ENCODE measurements around the gene BBS1. TPM values are rescaled to one million over a fixed set of nuclear protein-coding genes. Genes with fewer than 3 reads are reported as not detected.
"Not testable (repeated sequence)": the region's sequence is repeated elsewhere in the genome, so short reads cannot be mapped to it uniquely, and the experiment has no call there.

BBS1 gene
- total and polyA plus RNA-seq, 2 donors = 11.0 to 14.1 TPM

- Histone ChIP-seq H3K27ac (ENCODE audit: low read depth in 1 of 2, low read length in 1 of 2) (no peak overlapping the region), H3K4me3 (ENCODE audit: low read length in 2 of 2) (no peak overlapping the region), H3K36me3 (ENCODE audit: control insufficient read depth in 2 of 2, insufficient read depth in 2 of 2, low read length in 1 of 2) (peaks cover 9 to 23% of the 10 kb centered on the region in 2 donors), H3K27me3 (ENCODE audit: control insufficient read depth in 2 of 2, insufficient read depth in 1 of 2, low read length in 1 of 2) (no peaks in the 10 kb centered on the region), H3K9me3 (ENCODE audit: control insufficient read depth in 2 of 2, insufficient read depth in 1 of 2, low read length in 1 of 2) (no peaks in the 10 kb centered on the region), H3K4me1 (ENCODE audit: control insufficient read depth in 2 of 2, insufficient read depth in 2 of 2, low read length in 2 of 2) (no peaks in the 10 kb centered on the region)
- WGBS = 94% methylated on average over 10 of the region's 10 CpGs
- no peak for DNase-seq (ENCODE audit: low read depth in 6 of 9, low spot score in 9 of 9)
These were observed 20.7 kb downstream of the BBS1 start for GRCh38 chr11:66530927-66531709.

GRCh38 chr11:66531841-66532240, 21.4 kb downstream of the BBS1 start:
- no peak for DNase-seq (ENCODE audit: low read depth in 6 of 9, low spot score in 9 of 9)
- H3K27me3 ChIP-seq (ENCODE audit: control insufficient read depth in 2 of 2, insufficient read depth in 1 of 2, low read length in 1 of 2) = no peaks in the 10 kb centered on the region
- no peak overlapping the region for H3K27ac ChIP-seq (ENCODE audit: low read depth in 1 of 2, low read length in 1 of 2)
- H3K36me3 ChIP-seq (ENCODE audit: control insufficient read depth in 2 of 2, insufficient read depth in 2 of 2, low read length in 1 of 2) = peaks cover 13 to 28% of the 10 kb centered on the region in 2 donors
- H3K4me3 ChIP-seq (ENCODE audit: low read length in 2 of 2) = no peak overlapping the region
- H3K9me3 ChIP-seq (ENCODE audit: control insufficient read depth in 2 of 2, insufficient read depth in 1 of 2, low read length in 1 of 2) = no peaks in the 10 kb centered on the region
- H3K4me1 ChIP-seq (ENCODE audit: control insufficient read depth in 2 of 2, insufficient read depth in 2 of 2, low read length in 2 of 2) = no peaks in the 10 kb centered on the region
- 96% methylated on average over 11 of the region's 11 CpGs for WGBS

GRCh38 chr11:66532784-66533183, 22.3 kb downstream of the BBS1 start:
- DNase-seq (ENCODE audit: low read depth in 6 of 9, low spot score in 9 of 9) = no peak
- Histone ChIP-seq H3K4me3 (ENCODE audit: low read length in 2 of 2) (no peak overlapping the region), H3K27ac (ENCODE audit: low read depth in 1 of 2, low read length in 1 of 2) (no peak overlapping the region), H3K9me3 (ENCODE audit: control insufficient read depth in 2 of 2, insufficient read depth in 1 of 2, low read length in 1 of 2) (no peaks in the 10 kb centered on the region), H3K36me3 (ENCODE audit: control insufficient read depth in 2 of 2, insufficient read depth in 2 of 2, low read length in 1 of 2) (peaks cover 13 to 33% of the 10 kb centered on the region in 2 donors), H3K4me1 (ENCODE audit: control insufficient read depth in 2 of 2, insufficient read depth in 2 of 2, low read length in 2 of 2) (no peaks in the 10 kb centered on the region), H3K27me3 (ENCODE audit: control insufficient read depth in 2 of 2, insufficient read depth in 1 of 2, low read length in 1 of 2) (no peaks in the 10 kb centered on the region)
- 90% methylated on average over 6 of the region's 6 CpGs for WGBS

DNA sequence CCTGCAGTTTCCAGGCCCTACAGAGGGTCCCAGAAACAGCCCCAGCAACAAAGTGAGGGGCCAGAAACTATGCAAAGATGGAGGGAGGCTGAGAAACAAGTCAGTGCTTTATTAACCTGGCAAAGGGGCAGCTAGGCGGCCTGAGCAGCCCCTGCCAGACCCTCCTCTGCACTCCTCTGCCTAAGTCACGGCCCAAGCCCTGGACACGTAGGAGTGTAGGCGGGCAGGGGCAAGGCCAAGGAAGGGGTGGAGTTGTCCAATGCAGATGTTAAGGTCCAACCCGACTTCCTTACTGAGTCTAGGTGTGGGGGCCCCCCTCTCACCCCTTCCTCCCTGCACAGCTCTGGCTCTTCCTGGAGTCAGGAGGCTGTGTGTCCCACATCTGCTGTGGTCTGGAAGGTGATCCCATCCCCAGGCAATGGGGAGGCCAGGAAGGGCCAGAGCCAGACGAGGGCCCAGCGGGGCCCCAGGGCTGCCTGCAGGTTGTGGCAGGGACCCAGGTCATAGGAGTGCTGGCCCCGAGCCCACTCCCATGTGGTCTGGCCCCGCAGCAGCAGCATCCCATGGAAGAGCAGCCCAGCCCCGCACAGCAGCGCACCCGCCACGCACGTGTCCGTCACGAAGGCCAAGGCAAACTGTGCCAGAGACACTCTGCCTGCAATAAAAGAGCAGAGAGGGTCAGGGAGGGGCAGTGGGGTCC, 28.9 kb downstream of the BBS1 start:
- WGBS = 98% methylated on average over 16 of the region's 16 CpGs
- no peak for DNase-seq (ENCODE audit: low read depth in 6 of 9, low spot score in 9 of 9)

DNA sequence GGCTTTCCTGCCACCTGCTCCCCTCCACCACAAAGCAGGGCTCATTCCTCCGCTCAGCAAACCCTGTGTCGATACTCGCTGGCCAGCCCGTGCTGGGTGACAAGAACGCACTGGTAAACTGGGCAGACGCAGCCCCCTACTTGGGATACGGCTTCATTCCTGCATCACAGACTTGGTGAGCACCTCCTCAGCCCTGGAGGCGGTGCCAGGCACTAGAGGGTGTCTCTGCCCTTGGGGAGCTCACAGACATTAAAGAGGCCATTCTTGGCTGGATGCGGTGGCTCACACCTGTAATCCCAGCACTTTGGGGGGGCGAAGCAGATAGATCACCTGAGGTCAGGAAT, 29.4 kb downstream of the BBS1 start:
- 91% methylated on average over 10 of the region's 10 CpGs for WGBS
- Histone ChIP-seq H3K27me3 (ENCODE audit: control insufficient read depth in 2 of 2, insufficient read depth in 1 of 2, low read length in 1 of 2) (no peaks in the 10 kb centered on the region), H3K9me3 (ENCODE audit: control insufficient read depth in 2 of 2, insufficient read depth in 1 of 2, low read length in 1 of 2) (no peaks in the 10 kb centered on the region), H3K27ac (ENCODE audit: low read depth in 1 of 2, low read length in 1 of 2) (no peak overlapping the region), H3K36me3 (ENCODE audit: control insufficient read depth in 2 of 2, insufficient read depth in 2 of 2, low read length in 1 of 2) (peaks cover 34 to 48% of the 10 kb centered on the region in 2 donors), H3K4me1 (ENCODE audit: control insufficient read depth in 2 of 2, insufficient read depth in 2 of 2, low read length in 2 of 2) (peaks cover 11 to 16% of the 10 kb centered on the region in 2 donors), H3K4me3 (ENCODE audit: low read length in 2 of 2) (no peak overlapping the region)
- no peak for DNase-seq (ENCODE audit: low read depth in 6 of 9, low spot score in 9 of 9)

More for the DNA sequence above, 28.9 kb downstream of the BBS1 start:
- no peaks in the 10 kb centered on the region for H3K9me3 ChIP-seq (ENCODE audit: control insufficient read depth in 2 of 2, insufficient read depth in 1 of 2, low read length in 1 of 2)
- H3K27me3 ChIP-seq (ENCODE audit: control insufficient read depth in 2 of 2, insufficient read depth in 1 of 2, low read length in 1 of 2) = no peaks in the 10 kb centered on the region
- peaks cover 34 to 48% of the 10 kb centered on the region in 2 donors for H3K36me3 ChIP-seq (ENCODE audit: control insufficient read depth in 2 of 2, insufficient read depth in 2 of 2, low read length in 1 of 2)
- peaks cover 11 to 12% of the 10 kb centered on the region in 2 donors for H3K4me1 ChIP-seq (ENCODE audit: control insufficient read depth in 2 of 2, insufficient read depth in 2 of 2, low read length in 2 of 2)
- no peak overlapping the region for H3K4me3 ChIP-seq (ENCODE audit: low read length in 2 of 2)
- no peak overlapping the region for H3K27ac ChIP-seq (ENCODE audit: low read depth in 1 of 2, low read length in 1 of 2)

- Histone ChIP-seq H3K36me3 (ENCODE audit: control insufficient read depth in 2 of 2, insufficient read depth in 2 of 2, low read length in 1 of 2) (peaks cover 30 to 48% of the 10 kb centered on the region in 2 donors), H3K4me1 (ENCODE audit: control insufficient read depth in 2 of 2, insufficient read depth in 2 of 2, low read length in 2 of 2) (peaks cover 11 to 23% of the 10 kb centered on the region in 2 donors)
- 93% methylated on average over 8 of the region's 8 CpGs for WGBS
- DNase-seq (ENCODE audit: low read depth in 6 of 9, low spot score in 9 of 9); H3K9me3 ChIP-seq (ENCODE audit: control insufficient read depth in 2 of 2, insufficient read depth in 1 of 2, low read length in 1 of 2); H3K27me3 ChIP-seq (ENCODE audit: control insufficient read depth in 2 of 2, insufficient read depth in 1 of 2, low read length in 1 of 2); H3K4me3 ChIP-seq (ENCODE audit: low read length in 2 of 2); H3K27ac ChIP-seq (ENCODE audit: low read depth in 1 of 2, low read length in 1 of 2): not testable (repeated sequence)
These were observed 30.2 kb downstream of the BBS1 start for GRCh38 chr11:66540598-66540997.

GRCh38 chr11:66541892-66542291, 31.5 kb downstream of the BBS1 start:
- H3K27me3 ChIP-seq (ENCODE audit: control insufficient read depth in 2 of 2, insufficient read depth in 1 of 2, low read length in 1 of 2) = peaks cover 7 to 11% of the 10 kb centered on the region in 2 donors
- H3K4me1 ChIP-seq (ENCODE audit: control insufficient read depth in 2 of 2, insufficient read depth in 2 of 2, low read length in 2 of 2) = peaks cover 15 to 31% of the 10 kb centered on the region in 2 donors
- 95% methylated on average over 4 of the region's 4 CpGs for WGBS
- H3K36me3 ChIP-seq (ENCODE audit: control insufficient read depth in 2 of 2, insufficient read depth in 2 of 2, low read length in 1 of 2) = peaks cover 25 to 40% of the 10 kb centered on the region in 2 donors
- no peak for DNase-seq (ENCODE audit: low read depth in 6 of 9, low spot score in 9 of 9)
- no peak overlapping the region for H3K27ac ChIP-seq (ENCODE audit: low read depth in 1 of 2, low read length in 1 of 2)
- no peak overlapping the region for H3K4me3 ChIP-seq (ENCODE audit: low read length in 2 of 2)
- H3K9me3 ChIP-seq (ENCODE audit: control insufficient read depth in 2 of 2, insufficient read depth in 1 of 2, low read length in 1 of 2) = peaks cover 0 to 6% of the 10 kb centered on the region in 2 donors

- Histone ChIP-seq H3K27ac (ENCODE audit: low read depth in 1 of 2, low read length in 1 of 2) (no peak overlapping the region), H3K4me3 (ENCODE audit: low read length in 2 of 2) (no peak overlapping the region), H3K4me1 (ENCODE audit: control insufficient read depth in 2 of 2, insufficient read depth in 2 of 2, low read length in 2 of 2) (peaks cover 15 to 31% of the 10 kb centered on the region in 2 donors), H3K9me3 (ENCODE audit: control insufficient read depth in 2 of 2, insufficient read depth in 1 of 2, low read length in 1 of 2) (peaks cover 0 to 6% of the 10 kb centered on the region in 2 donors), H3K36me3 (ENCODE audit: control insufficient read depth in 2 of 2, insufficient read depth in 2 of 2, low read length in 1 of 2) (peaks cover 24 to 36% of the 10 kb centered on the region in 2 donors), H3K27me3 (ENCODE audit: control insufficient read depth in 2 of 2, insufficient read depth in 1 of 2, low read length in 1 of 2) (peaks cover 10 to 15% of the 10 kb centered on the region in 2 donors)
- WGBS = 96% methylated on average over 10 of the region's 10 CpGs
- no peak for DNase-seq (ENCODE audit: low read depth in 6 of 9, low spot score in 9 of 9)
These were observed 31.9 kb downstream of the BBS1 start for GRCh38 chr11:66542362-66542761.
